Sigmoid colon (tissue), 4 donors: ENCODE measurements around the gene ANO4.

Source experiments
- EP300 ChIP-seq, 4 donors: sonication (generic); formaldehyde crosslinking; IDR thresholded peaks; one replicate each; pipeline ENCODE4 v1.6.1; 2017; ENCODE audit warnings: antibody characterized with exemption in 4 of 4
- POLR2AphosphoS5 ChIP-seq, 4 donors: sonication (generic); formaldehyde crosslinking; IDR thresholded peaks; one replicate each; pipeline ENCODE4 v1.6.1; 2017; ENCODE audit warnings: antibody characterized with exemption in 4 of 4
- TF ChIP-seq, protein P1 (sequence below), 4 experiments: fragments of 450-650 bp in 3 of 4; fragments of 200-600 bp in 1 of 4; IDR thresholded peaks; one replicate each; pipeline ENCODE4 v1.5.1; 2016 to 2019; ENCODE audit warnings: antibody characterized with exemption in 4 of 4, mild to moderate bottlenecking in 3 of 4, moderate library complexity in 2 of 4

DNA sequence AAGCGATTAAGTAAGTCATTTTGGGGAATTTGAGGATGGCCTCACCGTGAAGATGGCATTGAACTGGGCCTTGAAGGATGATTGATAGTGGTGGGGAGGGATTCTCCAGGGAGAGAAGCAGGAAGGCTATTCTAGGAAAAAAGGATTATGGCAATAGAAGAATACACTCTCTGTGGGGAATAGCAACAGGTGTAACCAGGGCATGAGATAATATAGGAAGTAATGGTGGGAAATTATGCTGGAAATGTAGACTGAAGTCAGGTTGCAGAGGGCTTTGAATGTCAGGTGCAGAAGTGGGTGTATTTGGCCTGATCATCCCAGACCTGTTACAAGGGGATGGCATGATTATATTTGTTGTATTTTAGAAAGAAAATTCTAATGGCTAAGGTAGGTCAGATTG, 4.6 kb upstream of the ANO4 start:
- TF ChIP-seq EP300 (IDR thresholded peaks at IDR 0.05) (no peak), POLR2AphosphoS5 (IDR thresholded peaks at IDR 0.05) (no peak)
- TF ChIP-seq, protein P1, sequence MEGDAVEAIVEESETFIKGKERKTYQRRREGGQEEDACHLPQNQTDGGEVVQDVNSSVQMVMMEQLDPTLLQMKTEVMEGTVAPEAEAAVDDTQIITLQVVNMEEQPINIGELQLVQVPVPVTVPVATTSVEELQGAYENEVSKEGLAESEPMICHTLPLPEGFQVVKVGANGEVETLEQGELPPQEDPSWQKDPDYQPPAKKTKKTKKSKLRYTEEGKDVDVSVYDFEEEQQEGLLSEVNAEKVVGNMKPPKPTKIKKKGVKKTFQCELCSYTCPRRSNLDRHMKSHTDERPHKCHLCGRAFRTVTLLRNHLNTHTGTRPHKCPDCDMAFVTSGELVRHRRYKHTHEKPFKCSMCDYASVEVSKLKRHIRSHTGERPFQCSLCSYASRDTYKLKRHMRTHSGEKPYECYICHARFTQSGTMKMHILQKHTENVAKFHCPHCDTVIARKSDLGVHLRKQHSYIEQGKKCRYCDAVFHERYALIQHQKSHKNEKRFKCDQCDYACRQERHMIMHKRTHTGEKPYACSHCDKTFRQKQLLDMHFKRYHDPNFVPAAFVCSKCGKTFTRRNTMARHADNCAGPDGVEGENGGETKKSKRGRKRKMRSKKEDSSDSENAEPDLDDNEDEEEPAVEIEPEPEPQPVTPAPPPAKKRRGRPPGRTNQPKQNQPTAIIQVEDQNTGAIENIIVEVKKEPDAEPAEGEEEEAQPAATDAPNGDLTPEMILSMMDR (IDR thresholded peaks at IDR 0.05): no peak
